Neuronal stem cell (in vitro differentiated cells): ENCODE results near the gene MYO9A.
"Not testable (repeated sequence)": the region's sequence is repeated elsewhere in the genome, so short reads cannot be mapped to it uniquely, and the experiment has no call there.

Source experiments
- DNase-seq: peaks from one replicate; pipeline ENCODE4 v3.0.0-alpha.2; 2013; ENCODE audit warnings: low spot score
- H2AFZ ChIP-seq: one replicate; pipeline ENCODE4 v1.6.1; 2013; ENCODE audit warnings: mild to moderate bottlenecking, low read length, inconsistent platforms
- H2AK5ac ChIP-seq: 2 replicates; pipeline ENCODE4 v1.6.1; 2013; ENCODE audit warnings: low read depth, mild to moderate bottlenecking, inconsistent platforms, low read length, moderate library complexity, mixed read lengths
- H2BK120ac ChIP-seq: 2 replicates; pipeline ENCODE4 v1.6.1; 2013; ENCODE audit warnings: low read depth, mild to moderate bottlenecking, inconsistent platforms, low read length, moderate library complexity, mixed read lengths
- H2BK12ac ChIP-seq: one replicate; pipeline ENCODE4 v1.6.1; 2013; ENCODE audit warnings: low read length, inconsistent platforms
- H2BK15ac ChIP-seq: 2 replicates; pipeline ENCODE4 v1.6.1; 2013; ENCODE audit warnings: mild to moderate bottlenecking, low read length, inconsistent platforms, mixed read lengths
- H2BK5ac ChIP-seq: one replicate; pipeline ENCODE4 v1.6.1; 2013; ENCODE audit warnings: inconsistent platforms, mild to moderate bottlenecking, low read length, moderate library complexity
- H3K14ac ChIP-seq: one replicate; pipeline ENCODE4 v1.6.1; 2013; ENCODE audit warnings: low read length, inconsistent platforms
- H3K18ac ChIP-seq: 2 replicates; pipeline ENCODE4 v1.6.1; 2013; ENCODE audit warnings: low read length, inconsistent platforms
- H3K23ac ChIP-seq: 2 replicates; pipeline ENCODE4 v1.6.1; 2013; ENCODE audit warnings: low read depth, mild to moderate bottlenecking, mixed read lengths, low read length, inconsistent platforms; ENCODE audit not compliant: poor library complexity
- H3K27ac ChIP-seq: replicated peaks from 3 replicates; pipeline ENCODE4 v1.5.1; 2013; ENCODE audit warnings: low read length, inconsistent platforms
- H3K27me3 ChIP-seq, 3 experiments: 2 replicates each; pipeline ENCODE4 v1.6.1; 2013; ENCODE audit warnings: low read length in 3 of 3, mild to moderate bottlenecking in 2 of 3, inconsistent platforms in 1 of 3, low read depth in 1 of 3, mixed read lengths in 1 of 3, moderate library complexity in 1 of 3; ENCODE audit not compliant: control insufficient read depth in 3 of 3, insufficient read depth in 3 of 3
- H3K36me3 ChIP-seq, 2 donors: replicated peaks in 1 of 2; 2 replicates each; pipeline ENCODE4 v1.6.1; 2013; ENCODE audit warnings: low read length in 2 of 2; ENCODE audit not compliant: control insufficient read depth in 2 of 2, insufficient read depth in 2 of 2
- H3K4ac ChIP-seq: 2 replicates; pipeline ENCODE4 v1.6.1; 2013; ENCODE audit warnings: inconsistent platforms, mild to moderate bottlenecking, low read length, moderate library complexity
- H3K4me1 ChIP-seq, 2 donors: 1 replicate in 1 of 2; 2 replicates in 1 of 2; pipeline ENCODE4 v1.6.1; 2013; ENCODE audit warnings: low read length in 2 of 2, low read depth in 1 of 2; ENCODE audit not compliant: control insufficient read depth in 2 of 2, insufficient read depth in 1 of 2
- H3K4me2 ChIP-seq: one replicate; pipeline ENCODE4 v1.6.1; 2013; ENCODE audit warnings: mild to moderate bottlenecking, low read length, inconsistent platforms; ENCODE audit not compliant: insufficient read depth, poor library complexity, severe bottlenecking
- H3K4me3 ChIP-seq, 2 donors: 2 replicates each; pipeline ENCODE4 v1.5.1; 2013; ENCODE audit warnings: low read length in 2 of 2, mild to moderate bottlenecking in 2 of 2, inconsistent platforms in 1 of 2, moderate library complexity in 1 of 2
- H3K79me1 ChIP-seq: one replicate; pipeline ENCODE4 v1.6.1; 2013; ENCODE audit warnings: low read depth, mild to moderate bottlenecking, inconsistent platforms, low read length, moderate library complexity
- H3K9ac ChIP-seq: one replicate; pipeline ENCODE4 v1.6.1; 2013; ENCODE audit warnings: mild to moderate bottlenecking, low read depth, low read length, inconsistent platforms; ENCODE audit not compliant: poor library complexity
- H3K9me3 ChIP-seq, 2 donors: replicated peaks in 1 of 2; 2 replicates each; pipeline versions ENCODE3 to v1.6.1; 2013; ENCODE audit warnings: low read length in 2 of 2, mild to moderate bottlenecking in 2 of 2, inconsistent platforms in 1 of 2, low read depth in 1 of 2, mixed read lengths in 1 of 2, moderate library complexity in 1 of 2; ENCODE audit not compliant: control insufficient read depth in 2 of 2, insufficient read depth in 1 of 2
- H4K8ac ChIP-seq: one replicate; pipeline ENCODE4 v1.6.1; 2013; ENCODE audit warnings: low read depth, mild to moderate bottlenecking, inconsistent platforms, low read length, moderate library complexity
- H4K91ac ChIP-seq: one replicate; pipeline ENCODE4 v1.6.1; 2013; ENCODE audit warnings: low read length, low read depth, mild to moderate bottlenecking, inconsistent platforms; ENCODE audit not compliant: poor library complexity
- WGBS, 2 donors: extraction: QIAGEN DNeasy Blood & Tissue Kit; methylation state at CpG; one replicate each; pipeline ENCODE4 v1.1.7; 2013; ENCODE audit warnings: missing lambda C conversion rate in 2 of 2, mixed read lengths in 1 of 2; ENCODE audit not compliant: insufficient read length in 2 of 2, insufficient replicate concordance in 1 of 2; ENCODE audit errors: extremely low coverage in 2 of 2; 5-methylcytosine and 5-hydroxymethylcytosine counted together

Gene MYO9A

DNA sequence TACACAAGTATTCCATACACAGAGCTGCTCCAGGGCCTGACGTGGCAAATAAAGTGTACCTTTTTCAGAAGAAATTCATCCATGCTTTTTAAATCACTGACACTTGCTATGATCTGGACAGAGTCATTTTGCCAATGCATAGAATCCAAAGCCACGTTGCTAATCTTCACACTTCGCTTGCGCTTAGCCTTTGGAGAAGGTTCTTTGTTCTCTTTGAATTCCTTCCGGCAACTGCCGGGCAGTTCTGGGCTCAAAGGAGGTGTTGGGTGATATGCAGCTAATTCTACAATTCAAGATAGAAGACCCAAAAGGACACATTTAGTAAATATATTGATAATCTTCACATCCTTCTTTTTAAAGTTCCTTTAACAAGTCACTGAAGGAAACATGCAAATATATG lies 237.7 kb downstream of the MYO9A start:
- peaks cover 1 to 3% of the 10 kb centered on the region in 2 donors for H3K4me1 ChIP-seq
- no peak overlapping the region for H3K14ac ChIP-seq
- H2BK5ac ChIP-seq = no peak overlapping the region
- H3K9ac ChIP-seq = no peak overlapping the region
- H3K4me2 ChIP-seq = no peak overlapping the region
- H3K36me3 ChIP-seq = peaks cover 0 to 42% of the 10 kb centered on the region in 2 donors
- no peak overlapping the region for H3K4ac ChIP-seq
- no peak overlapping the region for H3K18ac ChIP-seq
- no peak overlapping the region for H4K91ac ChIP-seq
- H3K27ac ChIP-seq = no peak overlapping the region
- no peaks in the 10 kb centered on the region for H3K79me1 ChIP-seq
- no peak overlapping the region for H3K4me3 ChIP-seq
- H2AFZ ChIP-seq = no peak overlapping the region
- DNase-seq = peak; percentile 20
- no peak overlapping the region for H2BK15ac ChIP-seq
- H2AK5ac ChIP-seq = no peak overlapping the region
- H3K9me3 ChIP-seq = no peaks in the 10 kb centered on the region
- H2BK120ac ChIP-seq = no peak overlapping the region
- H3K27me3 ChIP-seq = no peaks in the 10 kb centered on the region
- H4K8ac ChIP-seq = no peak overlapping the region
- no peak overlapping the region for H2BK12ac ChIP-seq
- no CpG with 5 or more reads among the region's 6 CpGs for WGBS, 2 donors
- no peak overlapping the region for H3K23ac ChIP-seq

DNA sequence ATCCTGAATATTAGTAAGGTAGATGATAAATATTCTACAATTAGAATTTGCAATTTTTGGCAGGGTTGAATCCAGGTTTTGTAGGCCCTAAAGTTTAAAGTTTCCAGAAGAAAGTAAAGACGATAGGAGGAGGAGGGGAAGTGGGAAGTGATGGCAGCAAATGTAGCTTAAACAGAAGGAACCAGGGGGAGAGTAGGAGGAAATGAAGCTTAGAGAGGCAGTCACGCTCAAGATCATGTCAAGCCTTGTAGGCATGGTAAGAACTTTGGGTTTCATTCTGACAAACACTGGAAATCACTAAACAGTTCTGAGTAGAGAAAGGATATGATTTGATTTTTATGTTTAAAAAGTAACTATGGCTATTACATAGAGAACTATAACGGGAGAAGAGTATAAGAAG lies 243.7 kb downstream of the MYO9A start:
- H3K14ac ChIP-seq = no peak overlapping the region
- H3K4me2 ChIP-seq = no peak overlapping the region
- H3K9me3 ChIP-seq = no peaks in the 10 kb centered on the region
- no peak overlapping the region for H3K9ac ChIP-seq
- no peaks in the 10 kb centered on the region for H3K27me3 ChIP-seq
- no peak overlapping the region for H3K18ac ChIP-seq
- no peak overlapping the region for H2BK15ac ChIP-seq
- no peak for DNase-seq
- no peaks in the 10 kb centered on the region for H3K4me1 ChIP-seq
- H2BK120ac ChIP-seq = no peak overlapping the region
- H2BK5ac ChIP-seq = no peak overlapping the region
- H2BK12ac ChIP-seq = no peak overlapping the region
- H2AK5ac ChIP-seq = no peak overlapping the region
- no peaks in the 10 kb centered on the region for H3K79me1 ChIP-seq
- H3K23ac ChIP-seq = no peak overlapping the region
- H4K8ac ChIP-seq = no peak overlapping the region
- H3K4ac ChIP-seq = no peak overlapping the region
- H2AFZ ChIP-seq = no peak overlapping the region
- H3K36me3 ChIP-seq = peaks cover 0 to 25% of the 10 kb centered on the region in 2 donors
- no peak overlapping the region for H4K91ac ChIP-seq
- 100% methylated on average over 1 of the region's 3 CpGs; no CpG with 5 or more reads in 1 of the 2 donors for WGBS, 2 donors
- no peak overlapping the region for H3K4me3 ChIP-seq
- no peak overlapping the region for H3K27ac ChIP-seq

DNA sequence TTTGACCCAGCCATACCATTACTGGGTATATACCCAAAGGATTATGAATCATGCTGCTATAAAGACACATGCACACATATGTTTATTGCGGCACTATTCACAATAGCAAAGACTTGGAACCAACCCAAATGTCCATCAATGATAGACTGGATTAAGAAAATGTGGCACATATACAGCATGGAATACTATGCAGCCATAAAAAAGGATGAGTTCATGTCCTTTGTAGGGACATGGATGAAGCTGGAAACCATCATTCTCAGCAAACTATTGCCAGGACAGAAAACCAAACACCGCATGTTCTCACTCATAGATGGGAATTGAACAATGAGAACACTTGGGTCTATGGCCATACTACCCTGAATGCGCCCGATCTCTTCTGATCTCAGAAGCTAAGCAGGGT lies 259.7 kb downstream of the MYO9A start:
- not testable (repeated sequence) for H3K9ac ChIP-seq, H3K14ac ChIP-seq, H3K18ac ChIP-seq, H3K27ac ChIP-seq, H4K91ac ChIP-seq, H2AFZ ChIP-seq, H3K27me3 ChIP-seq, H3K4me3 ChIP-seq, H3K4ac ChIP-seq, H4K8ac ChIP-seq, H2BK12ac ChIP-seq, H3K4me1 ChIP-seq, H3K9me3 ChIP-seq, H2BK5ac ChIP-seq, H3K23ac ChIP-seq, DNase-seq, H2AK5ac ChIP-seq, H3K79me1 ChIP-seq, H2BK120ac ChIP-seq, H2BK15ac ChIP-seq, H3K4me2 ChIP-seq
- peaks cover 0 to 11% of the 10 kb centered on the region in 2 donors for H3K36me3 ChIP-seq
- WGBS, 2 donors = no CpG with 5 or more reads among the region's 4 CpGs

DNA sequence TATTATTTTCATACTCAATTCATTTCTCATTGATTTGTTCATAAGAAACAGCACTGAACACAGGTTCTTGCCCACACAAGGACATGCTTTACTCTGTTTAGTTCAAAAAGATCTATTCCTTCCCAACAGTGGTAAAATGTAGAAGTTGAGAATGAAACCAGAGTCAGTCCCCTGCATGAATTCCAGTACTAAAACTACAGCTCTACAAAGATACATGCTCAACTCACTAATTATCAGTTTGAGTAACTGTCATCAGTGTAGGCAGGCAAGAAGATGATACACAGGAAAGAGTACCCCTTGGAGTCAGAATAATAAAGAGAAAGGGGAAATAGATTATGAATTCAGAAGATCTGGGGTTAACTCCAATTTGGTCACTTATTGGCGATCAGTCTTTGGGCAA lies 264.4 kb downstream of the MYO9A start:
- no peak overlapping the region for H2BK12ac ChIP-seq
- H3K18ac ChIP-seq = no peak overlapping the region
- no peak overlapping the region for H3K4me2 ChIP-seq

More for the DNA sequence above, 264.4 kb downstream of the MYO9A start:
- Histone ChIP-seq H3K9me3 (peaks cover 0 to 5% of the 10 kb centered on the region in 2 donors), H3K27me3 (no peaks in the 10 kb centered on the region), H2BK15ac (no peak overlapping the region), H4K8ac (no peak overlapping the region), H2BK120ac (no peak overlapping the region), H3K79me1 (no peaks in the 10 kb centered on the region), H3K14ac (no peak overlapping the region), H3K4me3 (no peak overlapping the region), H3K27ac (no peak overlapping the region), H2AK5ac (no peak overlapping the region), H3K4me1 (no peaks in the 10 kb centered on the region), H2AFZ (no peak overlapping the region), H2BK5ac (no peak overlapping the region), H3K4ac (no peak overlapping the region), H3K9ac (no peak overlapping the region), H3K36me3 (peaks cover 4 to 31% of the 10 kb centered on the region in 2 donors), H4K91ac (no peak overlapping the region), H3K23ac (no peak overlapping the region)
- WGBS, 2 donors = no CpG with 5 or more reads among the region's 1 CpG
- no peak for DNase-seq
